ENCODE results near the gene TEAD1. TPM values are rescaled to one million over a fixed set of nuclear protein-coding genes. Genes with fewer than 3 reads are reported as not detected.

Gene TEAD1
- total RNA-seq, 2 experiments from 2014 or later, result 5.6 to 10.8 TPM

GRCh38 chr11:12629601-12630313 is 44.5 kb upstream of the TEAD1 start:
- CTCF ChIA-PET (ENCODE audit: unreplicated experiment), result no interaction called here
- TF ChIP-seq CTCF (conservative IDR thresholded peaks at IDR 0.05; ENCODE audit: low read length) (no peak), EZH2phosphoT487 (IDR thresholded peaks at IDR 0.05; ENCODE audit: borderline replicate concordance, low read depth, low read length) (no peak)
- H3K79me2 ChIP-seq (ENCODE audit: insufficient read depth, low read depth, low read length), result no peaks in the 10 kb centered on the region
- H3K36me3 ChIP-seq (ENCODE audit: insufficient read depth, low read length), result no peaks in the 10 kb centered on the region
- intact Hi-C loops (cut with micrococcal nuclease; ENCODE audit: unreplicated experiment), result no loop called here
- no peak for DNase-seq (ENCODE audit: low spot score)
- no peak overlapping the region for H3K4me2 ChIP-seq (ENCODE audit: low read length)
- no peak overlapping the region for H2AFZ ChIP-seq (ENCODE audit: low read length)
- peaks cover 2% of the 10 kb centered on the region; the same call in 1 of the 2 replicates for H3K9me3 ChIP-seq (ENCODE audit: low read length)
- BruUV-seq (replicated peaks), result no TSS peak
- H3K27ac ChIP-seq (ENCODE audit: low read depth, low read length, poor library complexity, severe bottlenecking), result no peak overlapping the region
- POLR2A ChIA-PET, result no interaction called here
- no peak overlapping the region for H3K4me3 ChIP-seq (ENCODE audit: low read depth, low read length, poor library complexity, severe bottlenecking)
- no peaks in the 10 kb centered on the region for H3K4me1 ChIP-seq (ENCODE audit: insufficient read depth, low read length, poor library complexity, severe bottlenecking)
- H4K20me1 ChIP-seq (ENCODE audit: insufficient read depth, low read length), result no peaks in the 10 kb centered on the region
- H3K9me2 ChIP-seq (ENCODE audit: insufficient read depth, low read length), result no peaks in the 10 kb centered on the region

GRCh38 chr11:12631651-12632050 is 42.6 kb upstream of the TEAD1 start:
- no peak overlapping the region for H2AFZ ChIP-seq (ENCODE audit: low read length)
- no TSS peak for BruUV-seq (replicated peaks)

DNA sequence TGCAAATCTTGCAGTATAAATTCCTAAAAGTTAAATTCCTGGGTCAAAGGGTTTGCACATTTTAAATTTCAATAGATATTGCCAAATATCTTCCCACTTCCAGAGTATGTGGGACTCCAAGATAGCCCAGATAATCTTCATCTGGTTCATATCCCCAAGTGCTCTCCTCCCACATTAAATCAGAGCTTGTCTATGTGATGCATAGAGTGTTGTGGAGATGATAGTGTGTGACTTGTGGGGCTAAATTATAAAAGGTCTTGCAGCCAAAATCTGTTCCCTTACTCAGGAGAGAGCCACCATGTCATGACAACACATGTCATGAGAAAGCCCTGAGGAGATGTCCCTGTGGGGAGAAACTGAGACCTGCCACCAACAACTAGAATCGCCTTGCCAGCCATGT is 39.9 kb upstream of the TEAD1 start:
- Histone ChIP-seq H4K20me1 (ENCODE audit: insufficient read depth, low read length) (no peaks in the 10 kb centered on the region), H3K4me3 (ENCODE audit: low read depth, low read length, poor library complexity, severe bottlenecking) (no peak overlapping the region), H3K4me1 (ENCODE audit: insufficient read depth, low read length, poor library complexity, severe bottlenecking) (no peaks in the 10 kb centered on the region), H2AFZ (ENCODE audit: low read length) (no peak overlapping the region), H3K36me3 (ENCODE audit: insufficient read depth, low read length) (no peaks in the 10 kb centered on the region), H3K79me2 (ENCODE audit: insufficient read depth, low read depth, low read length) (no peaks in the 10 kb centered on the region), H3K27ac (ENCODE audit: low read depth, low read length, poor library complexity, severe bottlenecking) (no peak overlapping the region), H3K4me2 (ENCODE audit: low read length) (no peak overlapping the region), H3K9me3 (ENCODE audit: low read length) (no peaks in the 10 kb centered on the region), H3K9me2 (ENCODE audit: insufficient read depth, low read length) (no peaks in the 10 kb centered on the region)
- ChIA-PET POLR2A (interaction anchor here (0.9 kb wide), 1 partner anchor 66 kb away, joined by 3 read pairs; no protein-coding TSS in a partner anchor), CTCF (ENCODE audit: unreplicated experiment) (no interaction called here)
- no TSS peak for BruUV-seq (replicated peaks)
- intact Hi-C loops (cut with micrococcal nuclease; ENCODE audit: unreplicated experiment), result no loop called here
- TF ChIP-seq CTCF (conservative IDR thresholded peaks at IDR 0.05; ENCODE audit: low read length) (no peak), EZH2phosphoT487 (IDR thresholded peaks at IDR 0.05; ENCODE audit: borderline replicate concordance, low read depth, low read length) (no peak)
- no peak for DNase-seq (ENCODE audit: low spot score)

More at GRCh38 chr11:12631651-12632050, 42.6 kb upstream of the TEAD1 start:
- no peak overlapping the region for H3K4me3 ChIP-seq (ENCODE audit: low read depth, low read length, poor library complexity, severe bottlenecking)
- no peaks in the 10 kb centered on the region for H3K36me3 ChIP-seq (ENCODE audit: insufficient read depth, low read length)
- H3K79me2 ChIP-seq (ENCODE audit: insufficient read depth, low read depth, low read length), result no peaks in the 10 kb centered on the region
- no peak overlapping the region for H3K27ac ChIP-seq (ENCODE audit: low read depth, low read length, poor library complexity, severe bottlenecking)
- H3K4me1 ChIP-seq (ENCODE audit: insufficient read depth, low read length, poor library complexity, severe bottlenecking), result no peaks in the 10 kb centered on the region
- no peaks in the 10 kb centered on the region for H3K9me2 ChIP-seq (ENCODE audit: insufficient read depth, low read length)
- no peak for DNase-seq (ENCODE audit: low spot score)
- TF ChIP-seq EZH2phosphoT487 (IDR thresholded peaks at IDR 0.05; ENCODE audit: borderline replicate concordance, low read depth, low read length), result no peak
- no peaks in the 10 kb centered on the region for H3K9me3 ChIP-seq (ENCODE audit: low read length)
- intact Hi-C loops (cut with micrococcal nuclease; ENCODE audit: unreplicated experiment), result no loop called here
- no peak overlapping the region for H3K4me2 ChIP-seq (ENCODE audit: low read length)
- CTCF ChIA-PET (ENCODE audit: unreplicated experiment), result no interaction called here
- POLR2A ChIA-PET, result no interaction called here
- H4K20me1 ChIP-seq (ENCODE audit: insufficient read depth, low read length), result no peaks in the 10 kb centered on the region
